SKM-1 treated with dmso at 0.1 percent for 144 hours (cell line): ENCODE data around the gene NPAS3.

ENCODE experiments used
- DNase-seq: peaks from one replicate; lab custom pipeline; 2025; ENCODE audit not compliant: unreplicated experiment; lab: John Stamatoyannopoulos, UW

NPAS3 gene

GRCh38 chr14:33163600-33163999, 224.9 kb downstream of the NPAS3 start:
- no peak for DNase-seq

GRCh38 chr14:33165144-33165925, 226.7 kb downstream of the NPAS3 start:
- DNase-seq = peak; percentile 36

GRCh38 chr14:33165926-33166289, 227.2 kb downstream of the NPAS3 start:
- DNase-seq = no peak

DNA sequence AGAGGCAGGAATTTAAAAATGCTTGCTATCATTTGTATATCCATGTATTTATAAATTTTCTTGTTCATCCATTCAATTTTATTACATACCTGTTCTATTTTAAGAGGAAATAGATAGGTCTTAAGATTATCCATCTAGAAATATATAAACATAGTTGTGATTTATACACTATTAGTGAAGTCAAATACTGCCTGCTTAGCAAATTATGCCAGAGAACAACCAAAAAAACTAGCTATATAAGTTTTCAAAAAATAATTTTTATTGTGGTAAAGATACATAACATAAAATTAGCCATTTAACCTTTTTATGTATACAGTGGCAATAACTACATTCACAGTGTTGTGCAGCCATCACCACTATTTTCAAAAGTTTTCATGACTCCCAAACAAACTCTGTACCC, 237.3 kb downstream of the NPAS3 start:
- DNase-seq = no peak

GRCh38 chr14:33184587-33184986, 245.9 kb downstream of the NPAS3 start:
- DNase-seq = no peak

- DNase-seq = no peak
Measured at GRCh38 chr14:33186656-33187055, 248.0 kb downstream of the NPAS3 start.

DNA sequence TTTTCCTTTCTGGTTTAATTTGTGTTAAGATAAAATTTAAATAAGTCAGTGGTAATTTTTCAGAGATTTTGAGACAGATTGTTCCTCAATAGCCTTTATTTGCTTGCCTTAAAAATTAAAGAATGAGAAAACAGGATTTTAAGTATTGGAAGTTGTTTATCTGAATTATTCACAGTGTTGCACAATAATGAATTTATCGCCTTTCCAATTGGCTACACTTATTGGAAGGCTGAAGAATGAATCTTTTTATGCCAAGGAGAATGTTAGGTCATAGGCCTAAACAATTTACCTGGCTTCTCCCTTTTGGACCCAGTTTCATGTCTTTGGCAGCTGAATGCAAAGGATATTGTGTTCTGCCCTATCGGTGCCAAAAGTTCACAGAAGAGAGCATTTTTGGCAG, 250.2 kb downstream of the NPAS3 start:
- no peak for DNase-seq

GRCh38 chr14:33191855-33192254, 253.2 kb downstream of the NPAS3 start:
- DNase-seq = no peak

DNA sequence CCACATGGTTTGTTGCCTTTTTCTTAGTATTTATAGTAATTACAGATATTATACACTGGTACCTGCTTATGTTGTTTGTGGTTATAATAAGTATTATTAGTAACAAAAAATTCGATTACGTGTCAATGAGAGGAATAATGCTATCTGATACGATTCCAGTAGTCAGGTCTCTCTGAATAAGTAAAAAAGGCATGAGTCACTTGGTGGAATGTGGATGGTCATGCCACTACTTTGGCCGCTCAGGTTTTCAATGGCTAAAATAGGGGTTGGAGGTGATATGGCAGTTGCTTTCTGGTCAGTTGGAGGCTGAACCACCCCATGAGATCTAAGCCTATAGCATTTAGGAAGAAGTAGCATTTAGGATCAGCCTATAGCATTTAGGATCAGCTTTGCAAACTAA, 255.9 kb downstream of the NPAS3 start:
- DNase-seq = no peak

DNA sequence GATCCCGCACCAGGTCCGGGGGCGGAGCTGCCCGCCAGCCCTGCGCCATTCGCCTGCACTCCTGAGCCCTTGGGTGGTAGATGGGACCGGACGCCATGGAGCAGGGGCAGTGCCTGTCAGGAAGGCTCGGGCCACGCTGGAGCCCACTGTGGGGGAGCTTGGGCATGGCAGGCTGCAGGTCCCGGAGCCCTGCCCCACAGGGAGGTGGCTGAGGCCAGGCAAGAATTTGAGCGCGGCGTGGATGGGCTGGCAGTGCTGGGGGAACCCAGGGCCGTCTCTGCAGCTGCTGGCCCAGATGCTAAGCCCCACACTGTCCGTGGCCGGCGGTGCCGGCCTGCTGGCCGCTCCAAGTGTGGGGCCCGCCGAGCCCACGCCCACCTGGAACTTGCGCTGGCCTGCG, 260.0 kb downstream of the NPAS3 start:
- DNase-seq = no peak

GRCh38 chr14:33201116-33201515, 262.4 kb downstream of the NPAS3 start:
- no peak for DNase-seq

DNA sequence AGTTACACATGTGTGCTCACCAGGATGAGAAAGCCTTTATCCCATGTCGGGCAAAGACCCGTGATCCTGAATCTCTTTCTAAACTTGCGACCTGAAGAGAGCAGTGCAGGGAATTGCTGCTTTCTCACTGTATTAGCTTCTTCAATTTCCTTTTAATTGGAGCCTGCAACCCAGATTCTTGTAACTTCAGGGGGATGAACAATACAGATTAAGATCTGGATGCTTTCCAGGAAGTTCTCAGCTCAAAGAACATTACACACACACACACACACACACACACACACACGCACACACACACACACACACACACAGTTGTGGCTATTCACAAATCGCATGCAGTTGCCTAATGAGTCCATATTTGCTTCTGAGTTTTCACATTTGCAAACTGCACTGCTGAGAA, 268.3 kb downstream of the NPAS3 start:
- no peak for DNase-seq

GRCh38 chr14:33207467-33208017, 268.9 kb downstream of the NPAS3 start:
- DNase-seq = no peak

DNA sequence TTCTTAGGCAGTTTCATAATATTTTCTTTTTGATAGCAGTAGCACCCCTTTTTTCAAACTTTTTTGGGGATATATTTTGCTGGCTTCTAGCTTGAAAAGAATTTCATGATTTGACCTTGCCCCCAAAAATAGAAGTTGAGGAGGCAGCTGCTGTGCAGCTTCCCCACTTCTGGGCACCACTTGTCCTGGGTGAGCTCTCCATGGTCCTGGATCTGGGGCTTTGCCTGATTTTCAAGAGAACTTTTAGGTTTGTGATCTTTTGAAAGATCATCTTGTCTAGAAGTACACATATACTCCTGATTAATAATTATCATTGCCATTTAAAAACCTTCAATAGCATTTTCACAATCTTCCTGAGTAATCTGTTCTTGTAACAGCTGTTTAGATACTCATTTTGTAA, 271.6 kb downstream of the NPAS3 start:
- no peak for DNase-seq

GRCh38 chr14:33218026-33218425, 279.3 kb downstream of the NPAS3 start:
- DNase-seq = no peak

GRCh38 chr14:33219957-33220356, 281.3 kb downstream of the NPAS3 start:
- DNase-seq = no peak

DNA sequence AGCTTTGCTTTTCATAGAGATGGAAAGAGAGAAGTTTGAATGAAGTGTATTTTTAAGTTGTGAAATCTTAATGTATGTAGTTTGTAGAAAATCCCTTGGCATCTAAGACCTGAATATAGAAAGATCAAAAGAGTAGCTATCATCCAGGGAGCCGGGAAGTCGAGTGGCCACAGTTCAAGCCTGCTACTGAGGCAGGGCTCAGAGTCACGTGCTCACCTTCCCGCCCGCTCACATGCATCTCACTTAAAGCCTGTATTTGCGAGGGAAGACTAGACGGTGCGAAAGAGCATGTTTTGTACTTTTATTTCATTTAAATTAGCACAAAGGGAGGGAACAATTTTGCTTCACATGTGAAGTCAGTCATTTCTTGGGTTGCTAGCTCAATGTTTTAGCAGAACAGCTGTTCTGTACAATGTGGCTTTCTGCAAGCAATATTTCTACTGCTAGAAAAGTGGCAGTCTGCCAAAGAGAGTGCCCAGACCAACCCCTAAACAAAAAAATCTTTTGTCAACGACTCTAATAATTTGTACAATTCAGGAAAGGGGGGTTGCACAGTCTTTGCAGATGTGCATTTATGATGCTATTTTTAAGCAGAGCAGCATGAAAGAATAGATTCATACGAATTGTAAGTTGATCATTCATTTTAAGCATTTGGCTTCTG, 290.7 kb downstream of the NPAS3 start:
- no peak for DNase-seq

GRCh38 chr14:33230021-33230420, 291.3 kb downstream of the NPAS3 start:
- DNase-seq = no peak

DNA sequence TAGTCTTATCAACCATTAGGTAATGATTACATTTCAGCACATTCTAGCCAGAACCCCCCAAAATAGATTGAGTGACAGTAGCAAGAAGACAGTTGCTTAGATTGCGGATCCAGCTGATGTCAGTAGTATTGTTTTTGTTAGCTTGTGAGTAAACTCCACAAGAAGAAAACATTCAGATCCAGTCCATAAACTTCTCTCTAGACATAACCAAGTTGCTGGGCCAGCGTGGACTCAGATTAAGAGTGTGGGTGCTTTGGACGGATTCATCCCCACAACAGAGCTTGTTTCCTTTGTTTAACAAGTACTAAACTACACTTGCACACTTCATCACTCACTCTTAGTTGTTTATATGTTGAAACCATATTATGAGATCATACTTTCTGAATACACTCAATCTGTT, 293.4 kb downstream of the NPAS3 start:
- no peak for DNase-seq

- no peak for DNase-seq
Measured at GRCh38 chr14:33237115-33237740, 298.5 kb downstream of the NPAS3 start.

- no peak for DNase-seq
Measured at GRCh38 chr14:33239465-33239864, 300.8 kb downstream of the NPAS3 start.

DNA sequence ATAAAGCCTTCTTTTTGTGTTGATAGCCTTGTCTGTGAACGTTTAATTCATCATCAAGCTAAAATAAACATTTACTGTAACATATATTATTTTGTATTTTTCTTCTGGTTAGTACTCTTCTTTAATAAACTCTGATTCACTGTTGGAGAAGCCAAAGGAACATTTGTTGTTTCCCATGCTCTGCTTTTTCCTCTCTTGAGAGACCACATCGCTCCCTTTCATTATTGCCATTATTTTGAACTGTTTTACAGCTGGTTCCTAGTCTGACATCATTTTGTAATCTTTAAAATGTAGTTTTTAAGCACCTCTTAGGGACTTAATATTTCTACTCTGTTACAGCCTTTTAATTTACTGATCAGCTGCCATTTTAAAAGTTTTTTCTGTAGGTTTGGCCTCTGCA, 301.8 kb downstream of the NPAS3 start:
- DNase-seq = no peak
